ENCODE results near the gene TNIP2.
"Not testable (repeated sequence)": the region's sequence is repeated elsewhere in the genome, so short reads cannot be mapped to it uniquely, and the experiment has no call there.

TNIP2 gene

DNA sequence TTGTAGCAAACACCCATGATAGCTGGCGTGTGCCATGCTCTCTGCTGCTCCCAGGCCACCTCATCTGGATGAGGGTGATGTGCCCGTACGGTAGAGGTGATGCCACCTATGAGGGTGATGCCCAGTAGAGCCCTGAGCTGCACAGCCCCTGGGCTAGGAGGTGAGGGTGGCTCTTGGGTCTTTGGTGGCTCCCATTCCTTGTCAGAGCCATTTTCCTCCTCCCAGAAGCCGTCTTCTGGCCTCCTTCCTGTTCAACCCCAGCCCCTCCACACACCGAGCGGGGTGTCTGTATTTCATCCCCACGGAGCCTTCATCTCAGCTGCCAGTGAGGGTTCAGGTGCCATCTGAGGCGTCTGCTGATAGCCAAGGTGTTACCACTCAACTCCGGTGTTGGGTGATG lies 12.0 kb upstream of the TNIP2 start:
- no peak for DNase-seq (ENCODE audit: low read depth)

DNA sequence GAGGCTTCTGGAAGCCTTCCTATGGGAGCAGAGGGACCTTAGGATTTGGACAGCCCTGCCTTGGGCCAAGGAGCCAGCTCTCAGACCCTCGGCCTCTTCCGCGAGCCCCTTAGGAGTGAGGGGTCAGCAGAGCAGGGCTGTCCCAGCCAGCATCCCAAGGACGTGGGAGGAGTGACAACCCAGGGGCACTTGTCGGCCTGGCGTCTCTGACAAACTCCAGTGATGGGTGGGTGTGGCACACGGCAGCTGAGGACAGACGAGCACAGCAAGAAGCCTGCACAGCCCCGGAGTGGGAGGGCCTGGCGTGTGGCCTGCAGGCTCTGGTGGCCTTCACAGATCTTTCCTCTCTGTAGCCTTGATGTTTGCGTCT lies 11.6 kb upstream of the TNIP2 start:
- DNase-seq (ENCODE audit: low read depth), result no peak

DNA sequence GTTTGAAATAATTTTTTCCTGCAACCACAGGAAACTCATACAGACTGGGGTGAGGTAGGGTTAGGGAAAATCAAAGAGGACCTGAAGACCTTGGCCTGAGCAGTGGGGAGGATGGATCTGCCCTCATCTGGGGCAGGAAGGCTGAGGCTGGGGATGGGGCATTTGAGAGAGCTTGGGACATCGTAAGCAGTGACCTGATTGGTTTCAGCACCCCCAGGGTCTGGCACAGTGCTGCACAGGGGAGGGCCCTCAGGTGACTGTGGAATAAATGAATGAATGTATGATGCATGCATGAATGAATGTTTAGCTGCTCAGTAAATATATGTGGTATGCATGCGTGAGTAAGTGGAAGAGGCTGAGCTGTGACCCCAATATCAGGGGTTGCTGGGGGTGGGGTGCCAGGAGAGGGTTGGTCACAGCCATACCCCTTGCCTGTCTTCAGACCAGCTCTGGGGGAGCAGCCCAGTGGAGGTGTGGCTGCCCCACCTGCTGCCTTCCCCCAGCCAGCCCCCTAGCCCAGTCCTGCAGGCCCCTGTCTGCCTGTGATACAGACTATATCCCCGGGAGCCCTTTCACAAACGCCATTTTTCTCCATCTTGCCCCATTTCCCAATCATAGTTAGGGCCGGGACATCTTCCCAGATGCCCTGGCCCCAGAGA lies 11.0 kb upstream of the TNIP2 start:
- DNase-seq (ENCODE audit: low read depth), result no peak

GRCh38 chr4:2765832-2766526 lies 9.8 kb upstream of the TNIP2 start:
- no peak for DNase-seq (ENCODE audit: low read depth)

GRCh38 chr4:2763511-2763967 lies 7.4 kb upstream of the TNIP2 start:
- no peak for DNase-seq (ENCODE audit: low read depth)

- not testable (repeated sequence) for DNase-seq (ENCODE audit: low read depth)
Measured at GRCh38 chr4:2762486-2763370, 6.6 kb upstream of the TNIP2 start.

DNA sequence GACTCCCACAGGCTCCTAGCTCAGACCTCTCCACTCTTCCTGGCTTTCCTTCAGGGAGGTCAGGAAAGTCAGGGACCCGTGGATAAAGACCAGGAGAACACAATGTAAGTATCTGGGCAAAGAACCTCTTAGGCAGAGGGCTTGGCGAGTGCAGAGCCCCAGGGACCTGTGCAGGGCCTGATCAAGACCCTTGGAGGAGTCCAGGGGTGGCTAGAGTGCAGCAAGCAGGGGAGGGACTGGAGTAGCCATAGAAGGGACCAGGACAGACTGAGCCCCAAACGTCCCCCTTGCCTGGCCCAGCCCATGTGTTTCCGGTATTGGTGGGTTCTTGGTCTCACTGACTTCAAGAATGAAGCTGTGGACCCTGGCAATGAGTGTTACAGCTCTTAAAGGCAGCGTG lies 5.9 kb upstream of the TNIP2 start:
- no peak for DNase-seq (ENCODE audit: low read depth)

DNA sequence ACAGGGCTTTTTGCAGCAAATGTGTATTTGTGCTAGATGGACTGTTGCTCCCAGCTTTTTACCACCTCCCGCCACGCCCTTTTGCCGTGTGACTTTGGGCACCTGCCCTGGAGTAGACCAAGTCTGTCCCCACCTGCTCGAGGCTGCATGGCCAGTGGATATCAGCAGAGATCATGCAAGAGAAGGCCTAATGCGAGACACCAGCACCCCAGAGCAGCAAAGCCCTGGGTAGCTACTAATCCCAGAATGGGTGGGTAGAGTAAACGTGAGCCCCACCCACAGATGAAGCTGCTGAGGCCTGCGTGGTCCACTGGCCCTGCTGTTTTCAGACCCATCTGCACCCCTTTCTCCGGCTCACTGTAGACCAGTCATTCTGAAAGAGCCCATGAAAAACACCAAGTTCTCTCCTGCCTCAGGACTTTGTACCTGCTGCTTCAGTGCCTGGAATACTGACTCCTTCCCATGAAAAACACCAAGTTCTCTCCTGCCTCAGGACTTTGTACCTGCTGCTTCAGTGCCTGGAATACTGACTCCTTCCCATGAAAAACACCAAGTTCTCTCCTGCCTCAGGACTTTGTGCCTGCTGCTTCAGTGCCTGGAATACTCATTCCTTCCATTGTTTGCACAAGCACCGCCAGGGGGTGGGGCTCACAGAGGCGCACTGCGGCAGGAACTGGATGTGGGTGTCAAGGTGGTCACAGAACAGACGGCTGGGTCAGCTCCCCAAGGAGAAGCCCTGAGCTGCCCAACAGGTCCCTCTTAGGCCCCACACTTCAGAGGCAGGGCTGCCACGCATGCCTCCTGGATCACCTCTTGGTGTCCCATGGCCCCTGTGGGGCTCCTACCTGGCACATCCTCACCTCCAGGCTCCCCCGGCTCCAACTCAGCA lies 5.1 kb upstream of the TNIP2 start:
- DNase-seq (ENCODE audit: low read depth), result peak; percentile 32

DNA sequence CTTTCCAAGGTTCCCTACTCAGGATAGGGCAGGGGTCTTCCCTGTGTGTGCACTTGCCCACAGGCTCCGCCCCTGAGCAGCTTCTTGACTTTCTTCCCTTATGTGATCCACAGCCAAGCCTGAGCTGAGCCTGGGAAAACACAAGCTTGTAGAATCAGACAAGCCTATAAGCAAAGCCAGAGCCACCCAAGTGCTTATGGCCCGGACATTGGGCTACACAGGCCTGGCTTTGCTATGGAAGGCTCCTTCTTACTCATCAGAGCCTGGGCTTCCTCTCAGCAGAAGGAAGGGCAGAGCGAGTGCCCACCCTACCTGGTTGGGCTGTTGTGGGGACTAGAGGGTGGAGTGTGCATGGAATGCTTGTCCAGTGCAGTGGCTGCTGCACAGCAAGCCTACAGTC lies 1.3 kb upstream of the TNIP2 start:
- no peak for DNase-seq (ENCODE audit: low read depth)

DNA sequence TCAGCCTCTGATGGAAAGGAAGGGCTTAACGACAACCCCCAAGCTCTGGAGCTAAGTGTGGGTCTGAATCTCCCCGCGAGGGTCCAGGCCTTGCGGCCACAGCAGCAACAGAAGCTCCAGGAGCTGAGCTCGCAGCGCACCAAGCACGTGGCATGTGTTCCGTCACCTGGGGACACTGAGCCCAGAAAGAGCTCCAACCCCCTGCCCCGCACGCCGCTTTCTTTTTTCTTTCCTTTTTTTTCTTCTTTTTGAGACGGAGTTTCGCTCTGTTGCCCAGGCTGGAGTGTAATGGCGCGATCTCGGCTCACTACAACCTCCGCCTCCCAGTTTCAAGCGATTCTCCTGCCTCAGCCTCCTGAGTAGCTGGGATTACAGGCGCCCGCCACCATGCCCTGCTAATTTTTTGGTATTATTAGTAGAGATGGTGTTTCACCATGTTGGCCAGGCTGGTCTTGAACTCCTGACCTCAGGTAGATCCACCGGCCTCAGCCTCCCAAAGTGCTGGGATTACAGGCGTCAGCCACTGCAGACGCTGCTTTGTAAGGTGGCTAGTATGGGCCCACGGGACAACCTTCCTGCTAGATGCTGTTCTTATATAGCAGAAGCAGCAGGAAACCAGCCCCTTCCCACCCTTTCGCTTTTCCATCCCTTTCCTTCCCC lies 685 bp upstream of the TNIP2 start:
- no peak for DNase-seq (ENCODE audit: low read depth)

GRCh38 chr4:2754848-2755819 lies 1.0 kb downstream of the TNIP2 start:
- no peak for DNase-seq (ENCODE audit: low read depth)

- DNase-seq (ENCODE audit: low read depth), result no peak
Measured at GRCh38 chr4:2753436-2753835, 2.7 kb downstream of the TNIP2 start.

DNA sequence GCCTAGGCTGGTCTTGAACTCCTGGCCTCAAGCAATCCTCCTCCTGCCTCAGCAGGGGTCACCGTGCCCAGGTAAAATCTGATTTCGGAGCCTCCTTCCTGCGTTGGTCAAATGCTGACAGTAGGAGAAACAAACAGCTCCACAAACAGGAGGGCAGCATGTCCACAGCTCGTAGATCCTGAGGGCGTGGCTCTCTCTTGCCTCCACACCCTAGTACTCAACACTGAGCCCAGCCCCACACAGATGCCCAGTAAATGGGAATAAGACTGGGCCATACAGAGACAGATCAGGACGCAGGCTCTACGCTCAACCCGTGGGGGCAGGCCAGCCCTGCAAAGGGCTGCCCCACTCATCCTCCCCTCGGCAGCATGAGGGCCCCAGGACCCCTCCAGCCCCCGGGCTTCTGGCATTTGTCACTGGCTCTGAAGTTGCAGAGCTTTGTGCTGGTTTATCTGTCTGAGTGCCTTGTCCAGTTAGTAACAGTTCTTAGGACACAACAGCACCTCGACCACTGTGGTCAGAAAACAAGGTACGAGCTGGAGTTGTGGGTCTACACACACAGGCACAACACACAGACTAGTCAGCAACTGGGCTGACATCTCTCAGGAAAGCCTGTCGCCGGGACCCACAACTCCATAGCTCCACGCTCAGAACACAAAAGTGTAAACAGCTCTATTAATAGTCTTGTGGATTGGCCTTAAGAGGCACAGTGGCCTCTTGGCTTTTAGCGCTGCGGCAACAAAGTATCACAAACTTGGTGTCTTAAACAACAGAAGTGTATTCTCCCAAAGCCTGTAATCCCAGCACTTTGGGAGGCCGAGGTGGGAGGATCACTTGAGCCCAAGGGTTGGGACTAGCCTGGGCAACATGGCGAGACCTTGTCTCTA lies 5.2 kb downstream of the TNIP2 start:
- no peak for DNase-seq (ENCODE audit: low read depth)

- DNase-seq (ENCODE audit: low read depth), result no peak
Measured at GRCh38 chr4:2746891-2747695, 9.0 kb downstream of the TNIP2 start.

DNA sequence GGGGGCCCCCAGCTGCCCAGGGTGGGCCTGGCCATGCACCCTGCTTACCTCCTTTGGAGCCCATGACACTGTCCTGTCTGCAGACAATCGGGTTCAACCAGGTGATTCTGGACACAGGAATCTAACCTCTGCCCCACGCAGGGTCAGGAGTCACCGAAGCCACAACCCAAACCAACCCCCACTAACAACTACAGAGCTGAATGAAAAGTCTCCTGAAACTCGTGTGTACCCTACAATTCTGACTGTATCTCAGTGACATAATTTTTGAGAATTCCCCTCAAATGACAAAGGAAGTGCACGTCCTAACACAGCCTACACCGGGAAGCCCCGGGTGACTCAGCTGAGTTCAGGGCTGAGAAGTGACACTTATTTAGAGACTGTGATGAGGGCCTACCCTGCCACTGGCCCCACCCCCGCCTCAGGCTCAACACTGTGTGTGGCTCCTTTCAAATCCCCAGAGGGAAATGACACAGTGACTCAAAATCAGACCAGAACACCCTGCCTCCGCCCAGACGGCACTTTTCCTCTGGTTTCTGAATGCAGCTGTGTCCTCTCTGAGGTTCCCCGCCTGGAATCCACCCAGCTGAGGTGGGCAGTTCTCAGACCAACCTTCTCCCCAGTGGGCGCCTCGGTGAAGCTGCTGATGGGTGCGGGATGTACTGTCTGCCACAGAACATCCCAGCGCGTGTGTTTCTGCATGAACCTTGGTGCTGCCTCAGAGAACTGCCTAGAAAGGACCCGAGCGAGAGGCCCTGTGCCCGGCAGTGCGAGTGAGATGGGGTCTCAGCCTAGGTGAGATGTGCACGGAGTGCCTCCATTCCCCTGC lies 9.9 kb downstream of the TNIP2 start:
- peak; percentile 63 for DNase-seq (ENCODE audit: low read depth)

DNA sequence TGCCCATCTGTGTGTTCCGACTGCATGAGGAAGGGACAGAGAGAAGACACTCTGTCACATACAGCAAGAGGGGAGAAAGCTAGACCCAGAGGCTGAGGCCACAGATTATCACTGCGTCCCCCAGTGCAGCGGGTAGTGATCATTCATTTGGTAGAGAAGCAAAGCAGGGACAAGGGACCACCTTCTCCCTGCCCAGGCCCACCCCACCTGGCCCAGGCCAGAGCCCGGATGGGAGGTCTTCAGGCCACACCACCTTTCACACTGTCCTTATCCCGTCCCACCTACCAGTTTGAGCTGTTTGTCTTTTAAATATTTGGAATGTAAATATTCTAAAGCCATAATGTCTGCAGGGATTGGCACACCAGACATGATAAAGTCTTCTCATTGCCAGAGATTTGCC lies 10.6 kb downstream of the TNIP2 start:
- no peak for DNase-seq (ENCODE audit: low read depth)

DNA sequence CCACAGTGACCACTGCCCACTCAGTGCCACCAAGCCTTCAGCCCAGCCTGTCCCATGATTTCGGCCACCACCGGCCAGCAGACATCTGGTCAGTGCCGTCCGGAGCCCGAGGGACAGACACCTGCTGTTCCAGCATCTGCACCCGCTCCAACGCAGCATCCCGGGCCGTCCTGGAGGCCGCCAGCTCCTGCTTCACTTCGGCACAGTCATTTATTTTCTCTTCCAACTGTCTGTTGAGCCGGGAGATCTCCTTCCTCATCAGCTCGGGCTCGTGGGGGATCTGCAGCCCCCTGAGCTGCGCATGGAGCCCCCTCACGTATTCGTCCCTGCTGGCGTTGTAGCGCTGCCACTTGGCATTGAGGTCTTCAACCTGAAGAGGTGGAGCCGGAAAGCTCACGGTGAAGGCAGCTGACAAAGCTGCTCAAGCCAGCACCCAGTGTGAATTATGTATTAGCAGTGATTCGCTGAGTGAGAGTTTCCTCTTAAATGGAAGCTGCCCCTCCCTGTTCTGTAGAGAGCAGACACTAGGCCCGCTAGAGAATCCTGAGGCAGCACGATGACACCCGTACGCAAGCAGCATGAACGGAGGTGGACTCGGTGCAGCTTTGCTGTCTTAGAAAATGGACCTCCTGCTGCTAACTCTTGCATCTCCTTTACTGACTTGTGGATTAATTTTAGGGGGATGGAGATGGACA lies 11.4 kb downstream of the TNIP2 start:
- no peak for DNase-seq (ENCODE audit: low read depth)

Measured in iris pigment epithelial cell (primary cell).